Nephron progenitor cell (in vitro differentiated cells): ENCODE data around the gene DDX50.

Source experiments
- DNase-seq: peaks from one replicate; pipeline ENCODE4 v3.0.0; 2021
- H3K27ac Mint-ChIP-seq: 2 replicates; pipeline ENCODE4 v1.8.0; 2021; ENCODE audit warnings: mild to moderate bottlenecking, moderate library complexity, mixed read lengths
- H3K27me3 Mint-ChIP-seq: 2 replicates; pipeline ENCODE4 v1.8.0; 2021; ENCODE audit warnings: mild to moderate bottlenecking, low read depth, mixed read lengths; ENCODE audit not compliant: poor library complexity
- H3K36me3 Mint-ChIP-seq: 2 replicates; pipeline ENCODE4 v1.8.0; 2021; ENCODE audit warnings: low read depth, mixed read lengths
- H3K4me1 Mint-ChIP-seq: 2 replicates; pipeline ENCODE4 v1.8.0; 2021; ENCODE audit warnings: mixed read lengths
- H3K4me3 Mint-ChIP-seq: 2 replicates; pipeline ENCODE4 v1.8.0; 2021; ENCODE audit warnings: mild to moderate bottlenecking, moderate library complexity, mixed read lengths
- H3K9me3 Mint-ChIP-seq: 2 replicates; pipeline ENCODE4 v1.8.0; 2021; ENCODE audit warnings: mild to moderate bottlenecking, moderate library complexity, mixed read lengths
- TF ChIP-seq, protein P1 (sequence below): fragments of 200-600 bp; sonication (generic); IDR thresholded peaks from 2 replicates; pipeline ENCODE4 v1.5.0; 2021; ENCODE audit warnings: antibody characterized with exemption

The DDX50 gene

GRCh38 chr10:68950598-68950997 lies 49.5 kb downstream of the DDX50 start:
- H3K27ac Mint-ChIP-seq, result no peak overlapping the region
- H3K36me3 Mint-ChIP-seq, result peaks cover 22% of the 10 kb centered on the region
- no peak overlapping the region for H3K4me3 Mint-ChIP-seq
- H3K27me3 Mint-ChIP-seq, result no peaks in the 10 kb centered on the region
- H3K4me1 Mint-ChIP-seq, result peaks cover 3% of the 10 kb centered on the region
- TF ChIP-seq, protein P1, sequence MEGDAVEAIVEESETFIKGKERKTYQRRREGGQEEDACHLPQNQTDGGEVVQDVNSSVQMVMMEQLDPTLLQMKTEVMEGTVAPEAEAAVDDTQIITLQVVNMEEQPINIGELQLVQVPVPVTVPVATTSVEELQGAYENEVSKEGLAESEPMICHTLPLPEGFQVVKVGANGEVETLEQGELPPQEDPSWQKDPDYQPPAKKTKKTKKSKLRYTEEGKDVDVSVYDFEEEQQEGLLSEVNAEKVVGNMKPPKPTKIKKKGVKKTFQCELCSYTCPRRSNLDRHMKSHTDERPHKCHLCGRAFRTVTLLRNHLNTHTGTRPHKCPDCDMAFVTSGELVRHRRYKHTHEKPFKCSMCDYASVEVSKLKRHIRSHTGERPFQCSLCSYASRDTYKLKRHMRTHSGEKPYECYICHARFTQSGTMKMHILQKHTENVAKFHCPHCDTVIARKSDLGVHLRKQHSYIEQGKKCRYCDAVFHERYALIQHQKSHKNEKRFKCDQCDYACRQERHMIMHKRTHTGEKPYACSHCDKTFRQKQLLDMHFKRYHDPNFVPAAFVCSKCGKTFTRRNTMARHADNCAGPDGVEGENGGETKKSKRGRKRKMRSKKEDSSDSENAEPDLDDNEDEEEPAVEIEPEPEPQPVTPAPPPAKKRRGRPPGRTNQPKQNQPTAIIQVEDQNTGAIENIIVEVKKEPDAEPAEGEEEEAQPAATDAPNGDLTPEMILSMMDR, result no peak
- no peaks in the 10 kb centered on the region for H3K9me3 Mint-ChIP-seq
- DNase-seq, result no peak

DNA sequence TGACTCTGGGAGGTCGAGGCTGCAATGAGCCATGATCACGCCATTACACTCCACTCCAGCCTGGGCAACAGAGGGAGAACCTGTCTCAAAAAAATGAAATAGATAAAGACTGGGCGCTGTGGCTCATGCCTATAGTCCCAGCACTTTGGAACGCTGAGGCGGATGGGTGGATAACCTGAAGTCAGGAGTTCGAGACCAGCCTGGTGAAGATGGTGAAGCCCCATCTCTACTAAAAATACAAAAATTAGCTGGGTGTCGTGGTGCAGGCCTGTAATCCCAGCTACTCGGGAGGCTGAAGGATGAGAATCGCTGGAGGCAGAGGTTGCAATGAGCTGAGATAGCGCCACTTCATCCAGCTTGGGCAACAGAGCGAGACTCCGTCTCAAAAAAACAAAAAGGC lies 53.8 kb downstream of the DDX50 start:
- Mint-ChIP-seq H3K4me1 (peaks cover 29% of the 10 kb centered on the region), H3K27ac (peak overlapping the region; percentile 23), H3K4me3 (peak overlapping the region; percentile 99), H3K27me3 (no peaks in the 10 kb centered on the region), H3K36me3 (peaks cover 12% of the 10 kb centered on the region), H3K9me3 (no peaks in the 10 kb centered on the region)
- TF ChIP-seq, protein P1, result no peak
- DNase-seq, result no peak

DNA sequence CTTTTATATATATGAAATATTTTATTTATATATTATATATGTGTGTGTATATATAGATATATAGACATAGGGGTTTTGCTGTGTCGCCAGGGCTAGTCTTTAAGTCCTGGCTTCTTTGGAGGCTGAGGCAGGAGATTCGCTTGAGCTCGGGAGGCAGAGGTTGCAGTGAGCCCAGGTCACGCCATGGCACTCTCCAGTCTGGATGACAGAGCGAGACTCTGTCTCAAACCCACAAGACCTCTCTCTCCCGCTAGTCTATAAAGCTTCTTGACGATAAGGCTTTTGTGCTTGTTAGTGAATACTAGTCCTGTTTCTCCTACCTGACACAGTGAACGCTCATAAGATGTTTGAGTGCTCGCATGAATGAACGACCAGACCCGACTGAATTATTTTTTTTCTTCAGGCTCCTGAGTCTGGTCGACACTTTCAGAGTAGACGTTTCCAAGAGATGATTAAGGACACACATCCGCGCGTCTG lies 54.3 kb downstream of the DDX50 start:
- H3K9me3 Mint-ChIP-seq, result no peaks in the 10 kb centered on the region
- TF ChIP-seq, protein P1, result no peak
- peaks cover 29% of the 10 kb centered on the region for H3K4me1 Mint-ChIP-seq
- H3K36me3 Mint-ChIP-seq, result peaks cover 15% of the 10 kb centered on the region
- peak overlapping the region; percentile 100 for H3K27ac Mint-ChIP-seq
- peak overlapping the region; percentile 99 for H3K4me3 Mint-ChIP-seq
- H3K27me3 Mint-ChIP-seq, result no peaks in the 10 kb centered on the region
- peak; percentile 12 for DNase-seq

DNA sequence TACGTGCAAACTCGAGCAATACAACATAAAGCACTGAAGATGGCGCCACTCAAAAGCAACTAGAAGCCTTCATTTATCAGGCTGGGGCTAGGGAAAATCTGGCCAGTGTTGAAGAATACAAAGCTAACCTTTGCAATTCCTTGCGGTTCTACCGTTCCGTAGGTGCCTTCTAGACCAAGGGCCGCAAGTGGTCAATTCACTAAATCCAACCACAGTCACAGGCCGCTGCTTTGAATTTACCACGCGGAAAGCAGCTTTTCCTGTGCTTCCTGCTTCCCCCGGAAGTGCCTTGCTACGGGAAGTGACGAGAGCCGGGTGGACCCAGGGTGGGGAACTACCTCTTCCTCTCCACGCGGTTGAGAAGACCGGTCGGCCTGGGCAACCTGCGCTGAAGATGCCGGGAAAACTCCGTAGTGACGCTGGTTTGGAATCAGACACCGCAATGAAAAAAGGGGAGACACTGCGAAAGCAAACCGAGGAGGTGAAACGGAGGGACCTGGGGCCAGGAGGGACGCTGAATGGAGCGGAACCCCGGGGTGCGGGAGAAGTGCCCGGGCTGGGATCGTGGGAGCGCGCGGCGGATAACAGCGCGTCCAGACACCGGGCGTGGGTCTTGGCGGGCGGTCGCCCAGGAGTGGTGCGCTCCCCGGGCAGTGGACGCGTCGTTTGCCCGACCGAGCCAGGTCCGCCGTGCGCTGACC lies 54.9 kb downstream of the DDX50 start, which contains the start of gene DDX21:
Gene DDX21, plus strand, starts transcription at position 339 of the 701 bp plus-strand sequence. Its CDS starts 56 bp downstream, at position 395.
- Mint-ChIP-seq H3K4me3 (peak within 1 kb of the TSS; percentile 99), H3K9me3 (no peaks in the 10 kb centered on the region), H3K4me1 (peaks cover 29% of the 10 kb centered on the region), H3K36me3 (peaks cover 15% of the 10 kb centered on the region), H3K27me3 (no peaks in the 10 kb centered on the region), H3K27ac (peak within 1 kb of the TSS; percentile 100)
- peak; percentile 78 for DNase-seq
- TF ChIP-seq, protein P1, result peak; percentile 44

- peaks cover 29% of the 10 kb centered on the region for H3K4me1 Mint-ChIP-seq
- peak overlapping the region; percentile 99 for H3K4me3 Mint-ChIP-seq
- TF ChIP-seq, protein P1, result no peak
- DNase-seq, result no peak
- H3K27ac Mint-ChIP-seq, result peak overlapping the region; percentile 100
- peaks cover 25% of the 10 kb centered on the region for H3K36me3 Mint-ChIP-seq
- no peaks in the 10 kb centered on the region for H3K27me3 Mint-ChIP-seq
- H3K9me3 Mint-ChIP-seq, result no peaks in the 10 kb centered on the region
These were observed 56.1 kb downstream of the DDX50 start for GRCh38 chr10:68957284-68957615.

DNA sequence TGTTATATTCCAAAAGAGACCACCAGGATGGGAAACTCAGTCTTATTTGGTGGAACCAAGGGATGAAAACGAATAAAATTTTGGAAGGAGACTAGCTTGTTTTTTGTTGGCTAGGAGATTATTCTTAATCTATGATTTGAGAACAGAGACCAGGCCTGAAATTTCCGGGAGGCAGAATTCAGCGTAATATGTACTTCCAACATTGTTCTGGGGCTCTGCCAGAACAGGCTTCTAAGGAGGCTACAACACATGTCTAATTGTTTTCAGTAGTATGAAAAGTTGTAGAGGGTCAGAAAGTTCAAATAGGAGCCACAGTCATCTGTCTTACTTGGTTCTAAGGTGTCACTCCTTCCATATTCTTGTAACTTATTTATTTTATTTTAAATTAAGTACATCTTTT lies 56.5 kb downstream of the DDX50 start:
- H3K27me3 Mint-ChIP-seq, result no peaks in the 10 kb centered on the region
- H3K36me3 Mint-ChIP-seq, result peaks cover 29% of the 10 kb centered on the region
- H3K27ac Mint-ChIP-seq, result peak overlapping the region; percentile 36
- TF ChIP-seq, protein P1, result no peak
- H3K4me3 Mint-ChIP-seq, result peak overlapping the region; percentile 99
- DNase-seq, result no peak
- peaks cover 29% of the 10 kb centered on the region for H3K4me1 Mint-ChIP-seq
- H3K9me3 Mint-ChIP-seq, result no peaks in the 10 kb centered on the region
